ENCODE results near the gene SULT1A3. TPM values are rescaled to one million over a fixed set of nuclear protein-coding genes. Genes with fewer than 3 reads are reported as not detected.
"Not testable (repeated sequence)": the region's sequence is repeated elsewhere in the genome, so short reads cannot be mapped to it uniquely, and the experiment has no call there.

SULT1A3 gene
- total RNA-seq, 4 donors from 2014 or later = 97.4 to 195 (median 133) TPM

DNA sequence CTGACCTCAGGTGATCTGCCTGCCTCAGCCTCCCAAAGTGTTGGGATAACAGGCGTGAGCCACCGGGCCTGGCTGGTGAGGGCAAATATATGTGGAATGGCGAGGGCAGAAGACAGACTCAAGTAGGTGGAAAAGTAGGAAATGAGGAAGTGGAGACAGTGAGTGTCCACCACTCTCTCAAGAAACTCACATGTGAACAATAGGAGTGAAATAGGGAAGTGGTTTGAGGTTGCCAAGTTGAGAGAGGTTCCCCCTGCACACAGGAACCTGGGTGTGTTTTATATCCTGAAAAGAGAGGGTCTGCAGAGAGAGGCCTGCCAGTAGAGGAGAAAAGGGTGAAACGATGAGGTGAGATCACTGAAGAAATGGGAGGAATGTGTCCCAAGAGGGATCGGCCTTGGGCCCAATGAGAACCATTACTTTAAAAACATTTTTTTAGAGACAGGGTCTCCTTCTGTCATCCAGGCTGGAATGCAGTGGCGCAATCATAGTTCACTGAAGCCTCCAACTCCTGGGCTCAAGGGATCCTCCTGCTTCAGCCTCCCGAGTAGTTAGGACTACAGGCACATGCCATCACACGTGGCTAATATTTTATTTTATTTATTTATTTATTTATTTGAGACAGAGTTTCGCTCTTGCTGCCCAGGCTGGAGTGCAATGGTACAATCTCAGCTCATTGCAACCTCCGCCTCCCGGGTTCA lies 32.7 kb upstream of the SULT1A3 start:
- H3K27me3 ChIP-seq = no peaks in the 10 kb centered on the region
- no peaks in the 10 kb centered on the region for H3K9me3 ChIP-seq
- peak overlapping the region in 1 of 4 donors; percentile 55 for H3K27ac ChIP-seq
- no peaks in the 10 kb centered on the region for H3K36me3 ChIP-seq
- H3K4me1 ChIP-seq = no peaks in the 10 kb centered on the region
- TF ChIP-seq POLR2A (IDR thresholded peaks at IDR 0.05) (no peak), CTCF (IDR thresholded peaks at IDR 0.05) (no peak)
- peak in 2 of 3 donors; percentile 31 to 48 for DNase-seq
- no peak overlapping the region for H3K4me3 ChIP-seq

GRCh38 chr16:30168746-30169145 lies 30.3 kb upstream of the SULT1A3 start:
- H3K27me3 ChIP-seq, H3K4me1 ChIP-seq, H3K9me3 ChIP-seq, H3K4me3 ChIP-seq, DNase-seq, H3K27ac ChIP-seq, H3K36me3 ChIP-seq: not testable (repeated sequence)

- not testable (repeated sequence) for H3K27me3 ChIP-seq, H3K27ac ChIP-seq, H3K4me3 ChIP-seq, H3K4me1 ChIP-seq, H3K36me3 ChIP-seq, H3K9me3 ChIP-seq, DNase-seq
Observed at GRCh38 chr16:30169416-30169815, 29.6 kb upstream of the SULT1A3 start.

DNA sequence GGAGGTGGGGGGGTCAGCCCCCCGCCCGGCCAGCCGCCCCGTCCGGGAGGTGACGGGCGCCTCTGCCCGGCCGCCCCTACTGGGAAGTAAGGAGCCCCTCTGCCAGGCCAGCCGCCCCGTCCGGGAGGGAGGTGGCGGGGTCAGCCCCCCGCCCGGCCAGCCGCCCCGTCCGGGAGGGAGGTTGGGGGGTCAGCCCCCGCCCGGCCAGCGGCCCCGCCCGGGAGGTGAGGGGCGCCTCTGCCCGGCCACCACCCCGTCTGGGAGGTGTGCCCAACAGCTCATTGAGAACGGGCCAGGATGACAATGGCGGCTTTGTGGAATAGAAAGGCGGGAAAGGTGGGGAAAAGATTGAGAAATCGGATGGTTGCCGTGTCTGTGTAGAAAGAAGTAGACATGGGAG lies 28.9 kb upstream of the SULT1A3 start:
- H3K9me3 ChIP-seq, H3K27me3 ChIP-seq, H3K4me1 ChIP-seq, DNase-seq, H3K36me3 ChIP-seq, H3K4me3 ChIP-seq, H3K27ac ChIP-seq: not testable (repeated sequence)

- Histone ChIP-seq H3K27me3 (no peaks in the 10 kb centered on the region), H3K9me3 (no peaks in the 10 kb centered on the region), H3K36me3 (no peaks in the 10 kb centered on the region)
Observed at GRCh38 chr16:30173054-30173453, 26.0 kb upstream of the SULT1A3 start.

DNA sequence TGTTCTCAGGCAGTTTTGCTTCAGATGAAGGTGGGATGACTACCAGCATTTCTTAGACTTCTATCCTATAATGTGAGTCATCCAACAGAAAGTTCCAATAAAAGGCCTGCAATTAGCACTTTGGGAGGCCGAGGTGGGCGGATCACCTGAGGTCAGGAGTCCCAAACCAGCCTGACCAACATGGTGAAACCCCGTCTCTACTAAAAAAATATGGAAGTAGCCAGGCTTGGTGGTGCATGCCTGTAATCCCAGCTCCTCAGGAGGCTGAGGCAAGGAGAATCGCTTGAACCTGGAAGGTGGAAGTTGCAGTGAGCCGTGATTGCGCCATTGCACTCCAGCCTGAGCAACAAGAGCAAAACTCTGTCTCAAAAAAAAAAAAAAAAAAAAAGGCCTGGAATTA lies 22.2 kb upstream of the SULT1A3 start:
- H3K9me3 ChIP-seq, H3K36me3 ChIP-seq, H3K27ac ChIP-seq, H3K4me3 ChIP-seq, H3K27me3 ChIP-seq, DNase-seq, H3K4me1 ChIP-seq: not testable (repeated sequence)

More at GRCh38 chr16:30173054-30173453, 26.0 kb upstream of the SULT1A3 start:
- Histone ChIP-seq H3K4me3 (no peak overlapping the region), H3K4me1 (no peaks in the 10 kb centered on the region), H3K27ac (no peak overlapping the region)
- no peak for DNase-seq
- no peak for TF ChIP-seq CTCF (IDR thresholded peaks at IDR 0.05)
- TF ChIP-seq POLR2A (IDR thresholded peaks at IDR 0.05) = no peak

GRCh38 chr16:30179195-30179594 lies 19.9 kb upstream of the SULT1A3 start:
- Histone ChIP-seq H3K27ac (no peak overlapping the region), H3K27me3 (no peaks in the 10 kb centered on the region), H3K4me3 (no peak overlapping the region), H3K4me1 (peaks cover 0 to 16% (median 0%) of the 10 kb centered on the region in 4 donors), H3K9me3 (no peaks in the 10 kb centered on the region), H3K36me3 (no peaks in the 10 kb centered on the region)
- no peak for DNase-seq
- no peak for TF ChIP-seq POLR2A (IDR thresholded peaks at IDR 0.05)

GRCh38 chr16:30179931-30180330 lies 19.1 kb upstream of the SULT1A3 start:
- TF ChIP-seq POLR2A (IDR thresholded peaks at IDR 0.05) (no peak), CTCF (IDR thresholded peaks at IDR 0.05) (no peak)
- H3K27me3 ChIP-seq = no peaks in the 10 kb centered on the region
- H3K4me3 ChIP-seq = no peak overlapping the region

More at GRCh38 chr16:30179931-30180330, 19.1 kb upstream of the SULT1A3 start:
- Histone ChIP-seq H3K36me3 (no peaks in the 10 kb centered on the region), H3K27ac (no peak overlapping the region), H3K9me3 (no peaks in the 10 kb centered on the region), H3K4me1 (peaks cover 0 to 21% (median 0%) of the 10 kb centered on the region in 4 donors)
- no peak for DNase-seq
